Measurements from ENCODE around the gene TNNI3K. TPM values are rescaled to one million over a fixed set of nuclear protein-coding genes. Genes with fewer than 3 reads are reported as not detected.

The TNNI3K gene
- total and polyA plus RNA-seq, 2 of the 8 experiments (the other 6 are each of a cell fraction or from before 2014, with no cell fraction given): 0.41 to 0.48 TPM

- H3K4me2 ChIP-seq (ENCODE audit: insufficient read depth in 1 of 2, low read depth in 2 of 2, low read length in 2 of 2): no peak overlapping the region
- H2BK15ac ChIP-seq (ENCODE audit: low read length): no peak overlapping the region
- no peaks in the 10 kb centered on the region for H3K23me2 ChIP-seq (ENCODE audit: low read depth, low read length)
- H3K56ac ChIP-seq (replicated peaks; ENCODE audit: insufficient read length, low read depth, low read length): no peak overlapping the region
- no peak overlapping the region for H2AFZ ChIP-seq (ENCODE audit: low read length)
- H4K20me1 ChIP-seq (replicated peaks in 1 of 2; ENCODE audit: control insufficient read depth in 1 of 2, insufficient read depth in 2 of 2, low read length in 2 of 2): no peaks in the 10 kb centered on the region
- H2AK5ac ChIP-seq (ENCODE audit: low read depth, low read length): no peak overlapping the region
- no peak overlapping the region for H3K14ac ChIP-seq (ENCODE audit: insufficient read length)
- H2BK5ac ChIP-seq (ENCODE audit: low read depth, low read length): no peak overlapping the region
- ChIA-PET POLR2A (ENCODE audit: partially characterized antibody) (interaction anchor here (0.5 to 0.6 kb wide), 2 partner anchors 79 to 130 kb away, joined by 3 read pairs; no protein-coding TSS in a partner anchor), CTCF (ENCODE audit: partially characterized antibody) (interaction anchor here (0.8 kb wide), 1 partner anchor 1299 kb away, joined by 3 read pairs; no protein-coding TSS in a partner anchor)
- no peak overlapping the region for H3K23ac ChIP-seq (ENCODE audit: insufficient read length)
- no peak overlapping the region for H2BK20ac ChIP-seq (ENCODE audit: low read length)
- H3K36me3 ChIP-seq (ENCODE audit: control insufficient read depth in 2 of 4, insufficient read depth in 4 of 4, low read length in 3 of 4): no peaks in the 10 kb centered on the region
- no peak overlapping the region for H4K91ac ChIP-seq (replicated peaks; ENCODE audit: insufficient read length, low read length)
- no peak for DNase-seq (ENCODE audit: low read depth in 1 of 2, low spot score in 2 of 2)
- 90% methylated on average over 2 of the region's 2 CpGs; no CpG with 5 or more reads in 1 of the 2 experiments for WGBS, 2 experiments (ENCODE audit: extremely low coverage in 1 of 2, insufficient coverage in 1 of 2, insufficient read length in 1 of 2, insufficient replicate concordance in 2 of 2, low coverage in 1 of 2, low lambda C conversion rate in 2 of 2, missing lambda C conversion rate in 1 of 2)
- H3K79me2 ChIP-seq (ENCODE audit: control insufficient read depth in 1 of 2, insufficient read depth in 2 of 2, low read length in 2 of 2): no peaks in the 10 kb centered on the region
- no peak overlapping the region for H3K18ac ChIP-seq (ENCODE audit: extremely low read depth, low read length)
- H3K4me3 ChIP-seq (ENCODE audit: extremely low read depth in 1 of 4, insufficient read depth in 2 of 4, low read depth in 3 of 4, low read length in 4 of 4): no peak overlapping the region
- H2BK120ac ChIP-seq (replicated peaks; ENCODE audit: low read depth, low read length): no peak overlapping the region
- no peak overlapping the region for H2BK12ac ChIP-seq (ENCODE audit: low read depth, low read length)
- H3K79me1 ChIP-seq (ENCODE audit: low read depth, low read length): no peaks in the 10 kb centered on the region
- no peak for FAIRE-seq
- H3K27ac ChIP-seq (ENCODE audit: low read depth, low read length): no peak overlapping the region
- peaks cover 0 to 6% (median 0%) of the 10 kb centered on the region in 4 experiments; a peak in 1 of 7 replicates for H3K4me1 ChIP-seq (replicated peaks in 1 of 4; ENCODE audit: control insufficient read depth in 3 of 4, insufficient read depth in 4 of 4, low read length in 3 of 4)
- H4K5ac ChIP-seq (ENCODE audit: insufficient read length, low read depth, low read length): no peak overlapping the region
- H4K8ac ChIP-seq (ENCODE audit: extremely low read depth, insufficient read depth, low read length): no peak overlapping the region
- H3K4ac ChIP-seq (replicated peaks; ENCODE audit: insufficient read length, low read depth, low read length): no peak overlapping the region
- no peaks in the 10 kb centered on the region for H3K9me3 ChIP-seq (ENCODE audit: insufficient read depth in 2 of 2, low read depth in 1 of 2, low read length in 1 of 2)
- no peak overlapping the region for H3K9ac ChIP-seq (replicated peaks in 1 of 4; ENCODE audit: extremely low read depth in 1 of 4, low read depth in 3 of 4, low read length in 3 of 4)
- H3K27me3 ChIP-seq (replicated peaks in 1 of 4; ENCODE audit: control insufficient read depth in 3 of 4, extremely low read depth in 1 of 4, insufficient read depth in 3 of 4, low read length in 3 of 4): no peaks in the 10 kb centered on the region
- TF ChIP-seq RXRA (IDR thresholded peaks at IDR 0.05; ENCODE audit: insufficient read depth, low read depth, low read length) (no peak), CHD1 (IDR thresholded peaks at IDR 0.05; ENCODE audit: low read depth, low read length) (no peak), BACH1 (IDR thresholded peaks at IDR 0.05; ENCODE audit: low read length) (no peak), RFX5 (IDR thresholded peaks at IDR 0.05; ENCODE audit: borderline replicate concordance, low read depth, low read length) (no peak), EP300 (IDR thresholded peaks at IDR 0.05; ENCODE audit: borderline replicate concordance in 1 of 2, low read depth in 2 of 2, low read length in 2 of 2) (no peak), CHD2 (IDR thresholded peaks at IDR 0.05; ENCODE audit: low read length) (no peak), CBX8 (IDR thresholded peaks at IDR 0.05; ENCODE audit: borderline replicate concordance, low read depth, low read length) (no peak), CREB1 (IDR thresholded peaks at IDR 0.05) (no peak), HDAC2 (IDR thresholded peaks at IDR 0.05; ENCODE audit: borderline replicate concordance in 1 of 2, low read depth in 2 of 2, low read length in 2 of 2) (no peak), GABPA (IDR thresholded peaks at IDR 0.05; ENCODE audit: borderline replicate concordance, insufficient read depth, low read length) (no peak), SAP30 (IDR thresholded peaks at IDR 0.05; ENCODE audit: insufficient read depth, insufficient replicate concordance, low read length) (no peak)
- TF ChIP-seq, protein P1, sequence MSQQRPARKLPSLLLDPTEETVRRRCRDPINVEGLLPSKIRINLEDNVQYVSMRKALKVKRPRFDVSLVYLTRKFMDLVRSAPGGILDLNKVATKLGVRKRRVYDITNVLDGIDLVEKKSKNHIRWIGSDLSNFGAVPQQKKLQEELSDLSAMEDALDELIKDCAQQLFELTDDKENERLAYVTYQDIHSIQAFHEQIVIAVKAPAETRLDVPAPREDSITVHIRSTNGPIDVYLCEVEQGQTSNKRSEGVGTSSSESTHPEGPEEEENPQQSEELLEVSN (IDR thresholded peaks at IDR 0.05): no peak
These were observed 157.7 kb downstream of the TNNI3K start for GRCh38 chr1:74392840-74393239.

Measured in H1 (cell line).